Caki2 (cell line): ENCODE results near the gene PPP1R16B. TPM values are rescaled to one million over a fixed set of nuclear protein-coding genes. Genes with fewer than 3 reads are reported as not detected.

Experiments
- DNase-seq: peaks from one replicate; pipeline ENCODE4 v3.0.0-alpha.2; 2015; ENCODE audit warnings: low read depth
- in situ Hi-C: cut with HindIII; loops from 2 replicates; pipeline ENCODE4 v1.10.0; 2016; ENCODE audit warnings: low sequenced_read_pairs, low pct_unique_long_range_greater_than_20kb, mixed read lengths
- total RNA-seq: library from RNA; depleted of rRNA; stranded (reverse); fragments of >200 nt; shearing (Covaris generic); gene quantifications from 2 replicates; pipeline ENCODE4 v1.2.3, GENCODE V29; 2014; ENCODE audit warnings: low replicate concordance

The PPP1R16B gene
- total RNA-seq, 1 experiment from 2014 or later = 0.07 TPM

DNA sequence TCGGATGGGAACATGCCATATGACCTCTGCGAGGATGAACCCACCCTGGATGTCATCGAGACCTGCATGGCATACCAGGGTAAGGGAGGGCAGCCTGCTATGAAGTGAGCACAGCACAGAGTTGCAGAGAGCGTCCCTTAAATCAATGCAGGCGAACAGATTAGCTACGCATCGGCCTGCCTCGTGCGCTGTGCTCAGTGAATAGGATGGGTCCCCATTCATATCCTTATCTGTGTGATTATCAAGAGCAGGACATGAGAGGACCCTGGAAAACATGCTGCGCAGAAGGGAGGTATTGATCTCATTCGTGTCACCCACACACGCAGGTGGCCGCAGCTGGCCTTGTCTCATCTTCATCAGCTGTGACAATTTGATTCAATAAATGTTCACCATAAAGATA, 95.1 kb downstream of the PPP1R16B start:
- in situ Hi-C loops = no loop called here
- no peak for DNase-seq

DNA sequence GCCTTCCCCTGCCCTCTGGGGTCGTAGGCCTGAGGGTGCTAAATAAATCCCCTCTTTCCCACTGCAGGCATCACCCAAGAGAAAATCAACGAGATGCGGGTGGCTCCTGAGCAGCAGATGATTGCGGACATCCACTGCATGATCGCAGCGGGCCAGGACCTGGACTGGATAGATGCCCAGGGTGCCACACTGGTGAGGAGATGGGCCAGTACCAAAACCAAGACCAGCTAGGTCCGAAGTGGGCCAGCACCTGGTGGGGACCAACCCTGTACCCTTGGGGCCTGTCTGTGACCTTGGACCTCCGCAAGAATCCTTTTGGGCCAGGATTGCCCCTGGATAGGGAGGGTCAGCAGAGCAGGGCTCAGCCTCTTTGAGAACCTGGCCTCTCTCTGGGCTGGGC, 97.1 kb downstream of the PPP1R16B start:
- in situ Hi-C loops = no loop called here
- no peak for DNase-seq

DNA sequence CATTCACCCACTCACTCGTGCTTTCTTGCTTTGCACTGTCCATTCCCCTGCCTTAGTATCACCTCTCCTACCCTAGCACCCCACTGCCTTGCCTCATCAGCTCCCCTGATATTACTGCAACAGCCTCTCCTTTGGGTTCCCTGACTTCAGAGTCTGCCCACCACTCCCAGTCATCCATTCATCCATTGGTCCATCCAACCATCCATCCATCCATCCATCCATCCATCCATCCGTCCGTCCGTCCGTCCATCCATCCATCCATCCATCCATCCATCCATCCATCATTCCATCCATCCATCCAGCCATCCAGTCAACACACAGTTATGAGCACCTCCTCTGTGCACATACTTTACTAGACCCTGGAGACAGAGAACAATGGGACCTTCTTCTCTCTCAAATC, 97.8 kb downstream of the PPP1R16B start:
- in situ Hi-C loops = no loop called here
- DNase-seq = no peak

DNA sequence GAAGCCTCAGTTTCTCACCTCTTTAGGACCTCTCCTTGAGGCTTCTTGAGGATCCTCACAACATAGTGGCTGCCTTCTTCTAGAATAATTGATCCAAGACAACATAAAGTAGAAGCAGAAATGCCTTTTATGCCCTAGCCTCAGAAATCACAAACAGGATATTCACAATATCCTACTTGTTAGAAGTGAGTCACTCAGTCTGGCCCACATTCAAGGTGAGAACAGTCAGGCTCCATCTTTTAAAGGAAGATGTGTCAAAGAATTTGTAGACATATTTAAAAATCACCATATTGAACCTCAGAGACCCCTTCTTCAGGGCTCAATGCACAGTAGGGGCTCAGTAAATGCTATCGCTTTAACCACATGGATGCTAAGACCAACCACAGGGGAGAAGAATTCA, 99.9 kb downstream of the PPP1R16B start:
- in situ Hi-C loops = no loop called here
- DNase-seq = no peak

DNA sequence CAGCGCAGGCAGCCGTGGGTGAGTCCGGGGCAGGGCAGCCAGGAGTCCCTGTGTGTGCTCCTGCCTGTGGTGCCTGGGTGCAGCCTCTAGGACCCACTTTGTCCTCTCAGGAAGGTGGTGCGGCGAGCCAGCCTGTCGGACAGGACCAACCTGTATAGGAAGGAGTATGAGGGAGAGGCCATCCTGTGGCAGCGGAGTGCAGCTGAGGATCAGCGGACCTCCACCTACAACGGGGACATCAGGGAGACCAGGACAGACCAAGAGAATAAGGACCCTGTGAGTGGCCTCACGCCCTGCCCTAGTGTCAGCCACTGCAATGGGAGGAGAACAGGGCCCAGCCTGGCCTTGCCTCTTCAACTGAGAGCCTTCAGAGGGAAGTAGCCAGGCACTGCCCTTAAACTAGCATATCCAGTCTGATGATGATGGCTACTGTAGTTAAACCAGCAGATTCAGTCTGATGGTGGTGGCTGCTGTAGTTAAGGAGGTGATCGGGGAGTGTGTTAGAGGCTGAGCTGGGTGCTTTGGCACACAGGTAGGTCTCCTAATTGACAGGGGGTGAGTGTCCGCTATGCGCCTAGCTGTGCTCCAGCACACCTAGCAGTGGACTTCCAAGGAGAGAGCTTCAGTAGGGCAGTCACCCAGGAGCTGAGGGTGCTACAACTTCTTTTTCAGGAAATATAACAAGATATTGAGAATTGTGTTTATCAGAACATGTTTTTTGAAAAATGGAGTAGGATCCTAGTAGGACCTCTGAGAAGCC, 102.6 kb downstream of the PPP1R16B start:
- in situ Hi-C loops = no loop called here
- no peak for DNase-seq

DNA sequence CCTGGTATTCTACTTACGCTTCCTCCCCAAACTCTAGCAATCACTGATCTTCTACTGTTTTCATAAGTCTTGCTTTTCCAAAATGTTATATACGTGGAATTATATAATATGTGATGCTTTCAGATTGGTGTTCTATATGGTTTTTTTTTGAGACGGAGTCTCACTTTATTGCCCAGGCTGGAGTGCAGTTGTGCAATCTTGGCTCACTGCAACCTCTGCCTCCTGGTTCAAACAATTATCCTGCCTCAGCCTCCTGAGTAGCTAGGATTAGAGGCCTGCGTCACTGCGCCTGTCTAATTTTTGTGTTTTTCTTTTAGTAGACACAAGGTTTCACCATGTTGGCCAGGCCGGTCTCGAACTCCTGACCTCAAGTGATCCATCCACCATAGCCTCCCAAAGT, 109.9 kb downstream of the PPP1R16B start:
- in situ Hi-C loops = no loop called here
- DNase-seq = no peak

DNA sequence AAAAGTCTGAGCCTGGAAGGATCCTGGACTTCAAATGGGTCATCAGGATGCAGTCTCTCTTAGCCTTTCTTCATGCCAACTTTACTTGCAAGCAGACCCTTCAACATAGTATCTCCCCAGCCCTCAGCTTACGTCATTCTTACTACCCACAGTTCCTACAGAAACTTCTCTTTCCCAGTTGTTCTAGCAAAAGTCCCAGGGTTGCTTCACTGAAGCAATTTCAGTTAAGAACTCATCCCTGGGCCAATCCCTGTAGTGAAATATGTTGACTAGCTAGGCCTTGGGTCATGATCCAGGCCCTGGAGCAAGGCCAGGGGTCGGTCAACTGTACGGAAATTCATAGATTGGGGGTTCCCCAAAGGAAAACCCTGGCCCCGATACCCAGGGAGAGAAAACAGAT, 112.2 kb downstream of the PPP1R16B start:
- no peak for DNase-seq
- in situ Hi-C loops = no loop called here

DNA sequence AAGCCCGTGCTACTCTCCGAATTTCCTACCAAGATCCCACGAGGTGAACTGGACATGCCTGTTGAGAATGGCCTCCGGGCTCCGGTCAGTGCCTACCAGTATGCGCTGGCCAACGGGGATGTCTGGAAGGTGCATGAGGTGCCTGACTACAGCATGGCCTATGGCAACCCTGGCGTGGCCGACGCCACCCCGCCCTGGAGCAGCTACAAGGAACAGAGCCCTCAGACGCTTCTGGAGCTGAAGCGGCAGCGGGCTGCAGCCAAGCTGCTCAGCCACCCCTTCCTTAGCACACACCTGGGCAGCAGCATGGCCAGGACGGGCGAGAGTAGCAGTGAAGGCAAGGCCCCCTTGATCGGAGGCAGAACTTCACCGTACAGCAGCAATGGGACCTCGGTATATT, 112.7 kb downstream of the PPP1R16B start:
- DNase-seq = no peak
- in situ Hi-C loops = no loop called here

DNA sequence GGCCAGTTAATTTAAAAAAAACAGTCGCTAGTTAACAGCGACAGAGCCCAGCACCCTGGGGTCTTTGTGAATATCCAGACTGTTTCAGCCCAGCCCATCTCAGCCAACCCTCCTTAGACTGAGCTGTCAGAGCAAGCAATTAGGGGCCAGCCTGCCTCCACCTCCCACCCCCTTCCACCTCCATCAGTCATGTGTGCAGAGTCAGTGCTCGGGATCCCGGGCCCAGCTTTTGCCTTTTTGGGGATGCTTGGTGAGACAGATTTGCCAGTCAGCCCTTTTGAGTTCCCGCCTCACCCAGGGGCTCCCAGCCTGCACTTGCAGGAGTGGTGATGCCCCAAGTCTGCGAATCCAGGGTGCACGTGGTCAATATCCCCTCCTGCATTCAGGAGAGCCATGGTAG, 114.2 kb downstream of the PPP1R16B start:
- in situ Hi-C loops = no loop called here
- DNase-seq = no peak

DNA sequence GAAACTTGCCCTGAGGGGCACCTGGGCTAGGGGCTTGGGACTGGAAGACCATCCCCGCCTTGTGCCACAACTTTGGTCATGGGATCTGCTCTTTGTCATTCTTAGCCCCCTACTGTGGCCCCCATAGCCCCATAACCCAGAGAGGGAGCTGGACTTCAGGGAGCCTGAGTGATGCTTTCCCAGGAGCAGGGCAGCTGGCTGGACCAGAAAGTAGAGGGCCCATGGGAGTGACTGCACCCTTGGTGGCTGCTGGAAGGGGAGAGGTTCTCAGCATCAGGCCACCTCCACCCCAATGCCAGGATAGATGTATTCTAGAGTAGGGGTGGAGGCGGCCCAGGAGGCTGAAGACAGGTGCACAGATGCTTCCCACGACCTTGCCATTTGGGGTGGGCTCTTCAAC, 114.9 kb downstream of the PPP1R16B start:
- no peak for DNase-seq
- in situ Hi-C loops = no loop called here

DNA sequence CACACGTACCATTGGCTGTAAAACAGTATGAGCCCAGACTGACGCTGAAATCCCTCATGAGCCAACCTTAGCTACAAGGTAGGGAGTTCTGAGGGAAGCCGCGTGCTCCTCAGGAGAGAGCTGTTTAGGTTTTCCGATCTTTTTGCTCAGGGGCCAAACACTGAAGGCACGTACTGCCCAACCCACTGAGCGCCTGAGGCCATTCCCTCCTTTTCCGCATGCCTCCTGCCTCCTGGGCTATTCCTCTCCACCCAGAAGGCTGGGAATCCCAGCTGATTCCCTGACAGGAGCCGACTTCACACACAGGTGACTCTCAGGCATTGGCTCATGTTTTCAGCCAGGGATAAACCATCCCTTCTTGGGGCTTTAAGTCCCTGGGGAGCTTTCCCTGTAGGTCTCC, 115.4 kb downstream of the PPP1R16B start:
- in situ Hi-C loops = no loop called here
- no peak for DNase-seq

DNA sequence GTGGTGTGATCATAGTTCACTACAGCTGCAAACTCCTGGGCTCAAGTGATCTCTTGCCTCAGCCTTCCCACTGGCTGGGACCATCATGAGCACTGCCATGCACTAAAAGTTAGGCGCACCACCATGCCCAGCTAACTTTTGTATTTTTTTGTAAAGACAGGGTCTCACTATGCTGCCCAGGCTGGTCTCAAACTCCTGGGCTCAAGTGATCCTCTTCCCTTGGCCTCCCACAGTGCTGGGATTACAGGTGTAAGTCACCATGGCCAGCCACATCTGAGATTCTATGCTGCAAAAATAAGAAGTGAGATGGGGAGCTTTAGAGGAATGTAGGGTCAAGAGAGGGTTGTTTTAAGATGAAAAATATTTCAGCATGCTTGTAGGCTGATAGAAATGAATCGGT, 119.2 kb downstream of the PPP1R16B start:
- no peak for DNase-seq
- in situ Hi-C loops = no loop called here

DNA sequence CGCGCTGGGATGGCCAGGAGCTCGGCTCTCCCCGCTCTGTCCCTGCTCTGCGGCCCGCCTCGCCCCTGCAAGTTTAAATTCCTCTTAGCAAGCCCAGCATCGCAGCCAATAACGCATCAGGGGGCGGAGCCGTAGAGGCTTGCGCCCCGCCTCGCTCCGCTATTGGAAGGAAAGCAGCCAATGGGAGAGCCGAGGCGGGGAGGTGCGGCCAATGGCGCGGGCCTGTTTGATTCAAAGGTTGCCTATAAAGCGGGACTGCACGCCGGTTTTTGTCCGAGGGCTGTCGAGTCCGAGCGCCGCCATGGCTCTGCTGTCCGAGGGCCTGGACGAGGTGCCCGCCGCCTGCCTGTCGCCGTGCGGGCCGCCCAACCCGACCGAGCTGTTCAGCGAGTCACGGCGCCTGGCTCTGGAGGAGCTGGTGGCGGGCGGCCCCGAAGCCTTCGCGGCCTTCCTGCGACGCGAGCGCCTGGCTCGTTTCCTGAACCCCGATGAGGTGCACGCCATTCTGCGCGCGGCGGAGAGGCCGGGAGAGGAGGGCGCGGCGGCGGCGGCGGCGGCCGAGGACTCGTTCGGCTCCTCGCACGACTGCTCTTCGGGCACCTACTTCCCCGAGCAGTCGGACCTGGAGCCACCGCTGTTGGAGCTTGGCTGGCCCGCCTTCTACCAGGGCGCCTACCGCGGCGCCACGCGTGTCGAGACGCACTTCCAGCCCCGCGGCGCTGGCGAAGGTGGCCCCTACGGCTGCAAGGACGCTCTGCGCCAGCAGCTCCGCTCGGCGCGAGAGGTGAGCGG, 120.8 kb downstream of the PPP1R16B start, which contains the start of gene FAM83D:
Gene FAM83D (plus strand): TSS at position 276 of the 792 bp plus-strand sequence. CDS start 26 bp downstream, at position 302.
- in situ Hi-C loops = no loop called here
- DNase-seq = peak; percentile 100

DNA sequence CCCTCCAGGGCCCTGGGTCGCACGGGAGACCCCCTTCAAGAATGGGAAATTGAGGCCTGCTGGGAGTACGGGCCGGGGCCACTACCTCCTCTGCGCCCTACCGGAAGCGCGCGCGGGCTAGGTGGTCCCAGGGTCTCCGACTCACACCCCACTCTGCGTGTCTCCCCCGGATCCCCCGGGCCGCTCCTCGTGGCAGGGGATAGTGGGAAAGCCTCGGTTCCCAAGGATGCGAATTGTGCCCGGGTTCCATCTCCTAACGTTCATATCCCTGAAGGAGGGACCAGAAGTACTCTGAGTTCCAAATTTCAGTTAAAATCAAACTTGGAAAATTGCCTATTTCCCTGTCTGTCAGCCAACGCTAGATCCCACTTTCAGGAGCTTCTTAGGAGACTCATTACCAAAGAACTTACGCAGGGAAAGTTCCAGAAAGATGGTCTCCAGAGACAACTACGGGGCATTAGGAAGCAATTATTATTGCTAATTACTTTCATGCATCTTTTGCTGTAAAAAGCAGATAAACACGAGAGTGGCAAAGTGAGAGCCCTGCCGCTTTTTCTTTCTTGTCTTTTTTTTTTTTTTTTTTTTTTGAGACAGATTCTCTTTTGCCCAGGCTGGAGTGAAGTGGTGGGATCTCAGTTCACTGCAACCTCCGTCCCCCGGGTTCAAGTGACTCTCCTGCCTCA, 121.6 kb downstream of the PPP1R16B start:
- DNase-seq = peak; percentile 21
- in situ Hi-C loops = no loop called here

DNA sequence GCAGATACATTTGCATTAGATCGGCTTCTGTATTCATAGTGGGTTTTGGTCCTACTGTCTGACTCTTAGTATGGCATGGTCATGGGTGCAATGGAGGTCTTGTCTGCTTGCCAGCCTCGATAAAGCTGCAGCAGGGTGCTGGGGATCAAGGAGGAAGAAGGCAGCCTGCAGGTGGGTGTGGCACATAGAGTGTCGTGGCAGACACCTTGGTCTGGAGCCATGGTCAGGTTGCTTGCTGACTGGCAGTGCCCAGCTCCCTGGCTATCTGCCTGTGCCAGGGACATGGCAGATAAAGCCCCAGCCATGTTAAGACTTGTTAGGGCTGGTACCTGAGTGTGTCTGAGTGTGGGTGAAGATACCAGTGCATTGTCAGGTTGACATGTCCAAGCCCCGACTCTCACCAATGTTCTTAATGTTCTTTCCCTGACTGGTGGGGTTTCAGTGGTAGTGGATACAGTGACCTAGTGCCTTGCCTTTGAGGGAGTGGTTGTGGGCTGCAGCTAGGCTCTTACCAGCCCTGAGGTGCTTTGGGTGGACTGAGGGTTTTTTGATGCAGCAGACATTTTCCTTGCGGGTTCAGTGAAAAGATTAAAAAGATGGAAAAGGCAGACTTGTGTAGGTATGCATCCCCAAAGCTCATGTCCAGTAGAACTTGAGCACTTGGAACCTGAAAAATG, 122.5 kb downstream of the PPP1R16B start:
- DNase-seq = peak; percentile 29
- in situ Hi-C loops = no loop called here

DNA sequence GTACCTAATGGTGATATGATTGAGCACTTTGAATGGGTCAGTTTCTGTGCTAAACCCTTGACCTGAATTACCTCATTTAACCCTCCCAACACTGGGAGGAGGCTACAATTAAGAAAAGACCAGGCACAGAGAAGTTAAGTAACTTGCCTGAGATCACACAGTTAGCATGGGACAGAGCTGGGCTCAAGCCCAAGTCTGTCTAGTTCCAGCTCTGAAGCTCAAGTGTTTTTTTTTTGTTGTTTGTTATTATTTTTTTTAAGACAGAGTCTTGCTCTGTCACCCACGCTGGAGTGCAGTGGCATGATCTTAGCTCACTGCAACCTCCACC, 124.7 kb downstream of the PPP1R16B start:
- DNase-seq = no peak
- in situ Hi-C loops = no loop called here

DNA sequence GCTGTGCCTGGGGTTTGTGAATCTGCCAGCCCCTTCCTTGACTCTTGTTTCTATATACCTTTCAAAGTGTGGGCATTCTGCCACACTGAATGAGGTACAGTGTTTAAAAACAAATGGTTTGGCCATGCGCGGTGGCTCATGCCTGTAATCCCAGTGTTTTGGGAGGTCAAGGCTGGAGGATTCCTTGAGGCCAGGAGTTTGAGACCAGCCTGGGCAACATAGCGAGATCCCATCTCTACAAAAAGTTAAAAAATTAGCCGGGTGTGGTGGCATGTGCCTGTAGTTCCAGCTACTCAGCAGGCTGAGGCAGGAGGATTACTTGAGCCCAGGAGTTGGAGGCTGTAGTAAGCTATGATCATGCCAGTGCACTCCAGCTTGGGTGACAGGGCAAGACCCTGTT, 126.5 kb downstream of the PPP1R16B start:
- in situ Hi-C loops = no loop called here
- DNase-seq = no peak

DNA sequence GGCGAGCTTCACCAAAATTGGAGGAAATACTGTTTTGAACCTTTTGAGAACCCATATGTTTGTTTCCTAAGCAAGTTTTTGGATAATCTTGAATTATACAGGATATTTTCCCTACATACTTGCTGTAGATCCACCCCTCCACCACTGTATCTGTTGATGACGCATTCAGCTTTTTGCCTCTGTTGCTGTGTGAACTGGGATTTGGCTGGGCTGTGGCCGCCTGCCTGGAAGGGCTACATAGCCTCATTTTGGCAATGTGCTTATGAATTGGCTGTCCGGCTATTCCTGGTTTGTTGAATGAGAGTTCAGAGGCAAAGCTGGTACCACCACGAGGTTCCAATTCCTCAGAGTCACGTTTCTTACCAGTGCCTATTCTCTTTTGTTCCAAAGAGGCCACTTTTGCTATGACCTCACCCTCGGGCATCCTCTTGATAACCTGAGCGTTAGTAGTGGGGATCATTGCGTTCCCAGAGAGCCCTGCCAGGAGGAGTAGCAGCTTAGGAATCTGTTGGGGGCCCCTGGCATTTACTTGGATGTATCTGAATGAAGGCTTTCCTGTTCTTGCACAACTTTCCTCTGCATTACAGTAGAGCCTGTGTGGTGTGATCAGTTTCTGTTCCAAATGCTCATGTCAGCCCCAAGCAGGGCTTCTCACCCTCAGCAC, 127.1 kb downstream of the PPP1R16B start:
- in situ Hi-C loops = no loop called here
- no peak for DNase-seq
